ENCODE data around the gene P2RY6.

P2RY6 gene

DNA sequence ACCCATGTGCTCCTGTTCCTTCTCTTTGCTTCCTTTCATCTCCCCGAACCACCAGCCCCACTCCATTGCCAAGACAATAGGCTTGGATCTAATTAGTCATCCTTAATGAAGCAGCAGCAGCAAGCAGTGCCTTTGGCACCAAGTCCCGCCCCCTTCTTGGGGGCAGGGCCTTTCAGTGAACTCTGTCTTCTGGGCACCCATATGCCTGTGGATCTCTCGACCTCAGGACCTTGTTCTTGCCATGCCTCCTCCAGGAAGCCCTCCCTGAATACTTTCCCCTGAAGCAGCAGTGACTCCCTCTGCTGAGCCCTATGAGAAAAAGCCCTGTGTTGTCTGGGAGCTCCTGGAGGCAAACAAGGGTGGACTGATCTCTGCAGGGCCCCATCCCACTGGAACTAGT is 68.0 kb downstream of the P2RY6 start:
- no peak for FAIRE-seq

DNA sequence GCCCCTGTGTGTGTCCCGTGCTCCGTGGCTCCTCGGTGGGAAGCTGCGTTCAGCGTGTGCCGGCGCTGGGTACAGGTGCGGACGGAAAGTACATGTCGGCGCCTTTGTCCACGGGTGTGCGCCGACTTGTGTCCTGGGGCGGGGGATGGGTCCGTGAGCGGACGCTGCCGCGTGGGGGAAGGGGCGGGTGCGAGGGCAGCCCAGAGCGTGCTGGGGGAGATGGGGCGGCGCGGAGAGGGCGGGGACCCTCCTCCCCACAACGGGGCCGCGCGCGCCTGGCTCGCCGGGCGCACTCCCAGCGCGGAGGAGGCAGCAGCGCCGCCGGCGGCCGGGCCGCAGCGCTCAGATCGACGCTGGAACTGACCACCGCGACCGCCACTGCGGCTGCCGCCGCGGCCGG is 70.5 kb downstream of the P2RY6 start:
- no peak for FAIRE-seq

GRCh38 chr11:73343076-73343873 is 71.1 kb downstream of the P2RY6 start:
- FAIRE-seq = no peak

- no peak for FAIRE-seq
These were observed 72.1 kb downstream of the P2RY6 start for GRCh38 chr11:73344191-73344607.

GRCh38 chr11:73345481-73346160 is 73.5 kb downstream of the P2RY6 start:
- no peak for FAIRE-seq

DNA sequence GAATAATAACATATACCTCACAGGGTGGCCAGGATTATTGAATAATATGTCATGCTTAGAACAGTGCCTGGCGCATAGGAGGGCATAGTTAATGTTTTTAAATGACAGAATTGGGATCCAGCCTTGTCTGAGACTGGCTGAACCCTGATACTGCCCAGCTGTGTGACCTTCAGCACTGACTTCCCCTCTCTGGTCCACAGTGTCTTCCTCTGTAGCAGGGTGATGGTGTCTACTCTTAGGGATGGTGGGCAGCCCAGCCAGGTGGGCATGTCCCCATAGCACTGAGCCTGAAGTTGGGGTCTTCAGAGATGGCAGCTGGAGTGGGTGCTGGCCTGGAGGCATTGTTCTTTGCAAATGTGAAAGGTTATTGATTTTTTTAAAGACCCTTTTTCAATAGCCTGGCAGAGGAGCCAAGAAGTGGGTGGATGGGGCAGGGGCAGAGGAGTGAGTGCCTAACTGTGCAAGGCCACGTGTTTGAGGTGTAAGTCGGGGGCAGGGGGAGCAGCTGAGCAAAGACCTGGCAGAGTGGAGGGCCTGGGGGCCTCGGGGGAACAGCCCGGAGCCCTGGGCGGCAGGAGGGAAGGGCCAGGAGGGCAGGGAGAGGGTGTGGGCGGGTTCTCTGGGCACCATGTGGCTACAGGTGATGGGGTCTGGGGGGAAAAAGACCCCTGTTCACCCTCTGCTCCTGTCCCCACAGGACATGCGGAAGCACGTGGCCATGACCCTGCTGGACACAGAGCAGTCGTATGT is 74.2 kb downstream of the P2RY6 start:
- no peak for FAIRE-seq

- no peak for FAIRE-seq
These were observed 74.9 kb downstream of the P2RY6 start for GRCh38 chr11:73347067-73347466.

All from A204.1 (cell line).